HTERT RPE-1 (cell line): ENCODE data around the gene NACA2.
"Not testable (repeated sequence)": the region's sequence is repeated elsewhere in the genome, so short reads cannot be mapped to it uniquely, and the experiment has no call there.

ENCODE experiments used
- in situ Hi-C: fragments of 300-500 bp; cut with MboI; formaldehyde crosslinking; loops from 4 replicates; pipeline ENCODE4 v1.14.3; 2020; ENCODE audit warnings: low sequenced_read_pairs

NACA2 gene

GRCh38 chr17:61601297-61601696, 10.3 kb upstream of the NACA2 start:
- in situ Hi-C loops, result no loop called here

- in situ Hi-C loops, result no loop called here
Measured at GRCh38 chr17:61600621-61601020, 9.6 kb upstream of the NACA2 start.

GRCh38 chr17:61599608-61600007, 8.6 kb upstream of the NACA2 start:
- in situ Hi-C loops, result no loop called here

GRCh38 chr17:61598014-61598413, 7.0 kb upstream of the NACA2 start:
- in situ Hi-C loops, result no loop called here

GRCh38 chr17:61597607-61598006, 6.6 kb upstream of the NACA2 start:
- in situ Hi-C loops, result no loop called here

GRCh38 chr17:61595418-61596186, 4.6 kb upstream of the NACA2 start:
- in situ Hi-C loops, result no loop called here

GRCh38 chr17:61594294-61594825, 3.3 kb upstream of the NACA2 start:
- in situ Hi-C loops, result no loop called here

GRCh38 chr17:61593426-61593825, 2.4 kb upstream of the NACA2 start:
- in situ Hi-C loops, result no loop called here

- in situ Hi-C loops, result no loop called here
Measured at GRCh38 chr17:61591930-61592329, 911 bp upstream of the NACA2 start.

- in situ Hi-C loops, result no loop called here
Measured at GRCh38 chr17:61589990-61590389, 1.0 kb downstream of the NACA2 start.

- in situ Hi-C loops, result no loop called here
Measured at GRCh38 chr17:61587807-61588660, 3.0 kb downstream of the NACA2 start.

GRCh38 chr17:61587242-61587641, 3.8 kb downstream of the NACA2 start:
- in situ Hi-C loops, result no loop called here

GRCh38 chr17:61586622-61587021, 4.4 kb downstream of the NACA2 start:
- in situ Hi-C loops, result not testable (repeated sequence)

- in situ Hi-C loops, result no loop called here
Measured at GRCh38 chr17:61586031-61586566, 4.9 kb downstream of the NACA2 start.

GRCh38 chr17:61584866-61585265, 6.2 kb downstream of the NACA2 start:
- in situ Hi-C loops, result no loop called here

- in situ Hi-C loops, result no loop called here
Measured at GRCh38 chr17:61584266-61584665, 6.8 kb downstream of the NACA2 start.

GRCh38 chr17:61583660-61584264, 7.3 kb downstream of the NACA2 start:
- in situ Hi-C loops, result no loop called here

GRCh38 chr17:61583242-61583641, 7.8 kb downstream of the NACA2 start:
- in situ Hi-C loops, result no loop called here

- in situ Hi-C loops, result no loop called here
Measured at GRCh38 chr17:61582593-61582992, 8.4 kb downstream of the NACA2 start.

GRCh38 chr17:61581611-61582349, 9.2 kb downstream of the NACA2 start:
- in situ Hi-C loops, result no loop called here
